Upper lobe of left lung (tissue), 6 donors: Measurements from ENCODE around the gene CACNA2D1. TPM values are rescaled to one million over a fixed set of nuclear protein-coding genes. Genes with fewer than 3 reads are reported as not detected.
A peak's percentile ranks its signal among the peaks of the same experiment; 100 is the strongest.

ENCODE experiments used
- ATAC-seq, 2 donors: fragments of 200-7000 bp; cut with Tn5 transposase; one replicate each; pipeline ENCODE4 v1.9.1; 2022; ENCODE audit warnings: mild to moderate bottlenecking in 2 of 2, moderate library complexity in 2 of 2; ENCODE audit not compliant: low FRiP score in 2 of 2
- DNase-seq, 2 donors: peaks; one replicate each; pipeline ENCODE4 v3.0.0-alpha.2; 2019 to 2020
- H3K27ac ChIP-seq, 4 donors: fragments of 200-600 bp; sonication (generic); one replicate each; pipeline ENCODE4 v1.5.1; 2016 to 2019
- H3K27me3 ChIP-seq, 4 donors: fragments of 200-600 bp; sonication (generic); one replicate each; pipeline ENCODE4 v1.5.1; 2017 to 2019
- H3K36me3 ChIP-seq, 4 donors: fragments of 200-600 bp; sonication (generic); one replicate each; pipeline ENCODE4 v1.5.1; 2016 to 2019
- H3K4me1 ChIP-seq, 4 donors: fragments of 200-600 bp; sonication (generic); one replicate each; pipeline ENCODE4 v1.5.1; 2018 to 2019
- H3K4me3 ChIP-seq, 4 donors: fragments of 200-600 bp; sonication (generic); one replicate each; pipeline ENCODE4 v1.5.1; 2017 to 2019; ENCODE audit warnings: mild to moderate bottlenecking in 2 of 4, moderate library complexity in 1 of 4
- H3K9me3 ChIP-seq, 4 donors: fragments of 200-600 bp; sonication (generic); one replicate each; pipeline ENCODE4 v1.5.1; 2018 to 2019
- CTCF ChIP-seq, 6 experiments: fragments of 450-650 bp in 4 of 6; fragments of 200-600 bp in 2 of 6; sonication (generic) in 2 of 6; IDR thresholded peaks; one replicate each; pipeline ENCODE4 v1.5.1; 2016 to 2019; ENCODE audit warnings: antibody characterized with exemption in 6 of 6
- EP300 ChIP-seq, 4 donors: sonication (generic); formaldehyde crosslinking; IDR thresholded peaks; one replicate each; pipeline ENCODE4 v1.5.1; 2017; ENCODE audit warnings: antibody characterized with exemption in 4 of 4, control low read depth in 2 of 4
- POLR2A ChIP-seq, 4 donors: fragments of 450-650 bp; IDR thresholded peaks; one replicate each; pipeline ENCODE4 v1.5.1; 2016 to 2017; ENCODE audit warnings: antibody characterized with exemption in 4 of 4, mild to moderate bottlenecking in 2 of 4
- POLR2AphosphoS5 ChIP-seq, 2 donors: sonication (generic); formaldehyde crosslinking; IDR thresholded peaks; one replicate each; pipeline ENCODE4 v1.5.1; 2017; ENCODE audit warnings: antibody characterized with exemption in 2 of 2
- WGBS, 2 donors: methylation state at CpG; one replicate each; pipeline ENCODE4 v1.1.5; 2017 to 2018; 5-methylcytosine and 5-hydroxymethylcytosine counted together
- total RNA-seq, 6 donors: library from RNA; depleted of rRNA in 4 of 6; stranded (reverse); fragments of >200 nt in 4 of 6; gene quantifications; one replicate each; pipeline versions ENCODE4 v1.1.0 to v1.2.1, GENCODE V29; 2016 to 2021
- donor health status: DM: no; HTN: no; CAD: no; lungs with moderate emphysema.
- donor health status: DM: no; HTN: yes; CAD: no; lungs with severe emphysema.

CACNA2D1 gene
- total RNA-seq, 6 donors from 2014 or later: 6.7 to 85.9 (median 9.6) TPM

GRCh38 chr7:82167558-82168314, 275.8 kb downstream of the CACNA2D1 start:
- no peak for TF ChIP-seq POLR2A (IDR thresholded peaks at IDR 0.05)
- TF ChIP-seq EP300 (IDR thresholded peaks at IDR 0.05): no peak
- TF ChIP-seq CTCF (IDR thresholded peaks at IDR 0.05): no peak
- TF ChIP-seq POLR2AphosphoS5 (IDR thresholded peaks at IDR 0.05): no peak
- no peak for ATAC-seq
- 57 to 67% methylated on average over 2 of the region's 2 CpGs for WGBS, 2 donors

GRCh38 chr7:82166260-82167015, 277.1 kb downstream of the CACNA2D1 start:
- DNase-seq (no peak), ATAC-seq (peak in 1 of 2 donors; percentile 46)
- TF ChIP-seq POLR2AphosphoS5 (IDR thresholded peaks at IDR 0.05) (no peak), EP300 (IDR thresholded peaks at IDR 0.05) (no peak), CTCF (IDR thresholded peaks at IDR 0.05) (no peak), POLR2A (IDR thresholded peaks at IDR 0.05) (no peak)
- no peaks in the 10 kb centered on the region for H3K9me3 ChIP-seq
- H3K4me1 ChIP-seq: no peaks in the 10 kb centered on the region
- no peaks in the 10 kb centered on the region for H3K36me3 ChIP-seq
- no peaks in the 10 kb centered on the region for H3K27me3 ChIP-seq
- H3K4me3 ChIP-seq: no peak overlapping the region
- H3K27ac ChIP-seq: no peak overlapping the region
- WGBS, 2 donors: 83 to 86% methylated on average over 4 of the region's 4 CpGs

More at GRCh38 chr7:82167558-82168314, 275.8 kb downstream of the CACNA2D1 start:
- no peak overlapping the region for H3K27ac ChIP-seq
- no peaks in the 10 kb centered on the region for H3K4me1 ChIP-seq
- no peak overlapping the region for H3K4me3 ChIP-seq
- no peaks in the 10 kb centered on the region for H3K9me3 ChIP-seq
- H3K27me3 ChIP-seq: no peaks in the 10 kb centered on the region
- no peak for DNase-seq
- no peaks in the 10 kb centered on the region for H3K36me3 ChIP-seq

- DNase-seq (no peak), ATAC-seq (peak in 1 of 2 donors; percentile 86)
- Histone ChIP-seq H3K27ac (no peak overlapping the region), H3K27me3 (no peaks in the 10 kb centered on the region), H3K4me3 (no peak overlapping the region), H3K4me1 (no peaks in the 10 kb centered on the region), H3K9me3 (no peaks in the 10 kb centered on the region), H3K36me3 (no peaks in the 10 kb centered on the region)
- WGBS, 2 donors: 28 to 59% methylated on average over 3 of the region's 3 CpGs
- TF ChIP-seq POLR2A (IDR thresholded peaks at IDR 0.05) (no peak), CTCF (IDR thresholded peaks at IDR 0.05) (no peak), EP300 (IDR thresholded peaks at IDR 0.05) (no peak), POLR2AphosphoS5 (IDR thresholded peaks at IDR 0.05) (no peak)
These were observed 278.8 kb downstream of the CACNA2D1 start for GRCh38 chr7:82164813-82165212.

GRCh38 chr7:82164410-82164809, 279.2 kb downstream of the CACNA2D1 start:
- DNase-seq: no peak
- no peak overlapping the region for H3K27ac ChIP-seq
- H3K4me1 ChIP-seq: no peaks in the 10 kb centered on the region
- H3K9me3 ChIP-seq: no peaks in the 10 kb centered on the region
- WGBS, 2 donors: 85 to 93% methylated on average over 1 of the region's 1 CpG
- no peak overlapping the region for H3K4me3 ChIP-seq
- no peaks in the 10 kb centered on the region for H3K36me3 ChIP-seq
- H3K27me3 ChIP-seq: no peaks in the 10 kb centered on the region
- TF ChIP-seq POLR2AphosphoS5 (IDR thresholded peaks at IDR 0.05) (no peak), EP300 (IDR thresholded peaks at IDR 0.05) (no peak), POLR2A (IDR thresholded peaks at IDR 0.05) (no peak), CTCF (IDR thresholded peaks at IDR 0.05) (no peak)
- ATAC-seq: peak in 1 of 2 donors; percentile 62
